Amygdala (tissue), 56 donors: Measurements from ENCODE around the gene PSMC1.
A peak's percentile ranks its signal among the peaks of the same experiment; 100 is the strongest.

Experiments used
- DNase-seq, 56 donors: peaks; one replicate each; lab custom pipeline; 2025; lab: John Stamatoyannopoulos, UW

The PSMC1 gene

DNA sequence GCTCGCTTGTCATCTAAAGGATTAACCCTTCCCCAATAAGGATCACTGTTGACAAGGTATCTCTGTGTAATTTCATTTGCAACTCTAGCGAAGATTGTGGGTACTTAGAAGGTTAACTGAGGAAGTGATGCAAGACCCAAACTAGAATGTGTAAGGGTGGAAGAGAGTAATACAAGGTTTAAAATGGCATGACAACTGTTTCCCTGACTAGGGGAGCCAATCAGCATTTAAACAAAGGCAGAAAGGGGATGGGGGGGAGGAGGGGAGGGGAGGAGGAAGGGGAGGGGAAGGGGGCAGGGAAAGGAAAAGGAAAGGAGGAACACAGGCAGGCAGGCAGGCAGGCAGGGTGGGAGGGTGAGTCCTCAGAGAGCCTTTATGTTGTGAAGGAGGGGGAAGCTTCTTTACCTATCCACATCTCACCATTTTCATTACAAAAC is 44.3 kb downstream of the PSMC1 start:
- DNase-seq, result peak in 1 of 56 donors; percentile 13

DNA sequence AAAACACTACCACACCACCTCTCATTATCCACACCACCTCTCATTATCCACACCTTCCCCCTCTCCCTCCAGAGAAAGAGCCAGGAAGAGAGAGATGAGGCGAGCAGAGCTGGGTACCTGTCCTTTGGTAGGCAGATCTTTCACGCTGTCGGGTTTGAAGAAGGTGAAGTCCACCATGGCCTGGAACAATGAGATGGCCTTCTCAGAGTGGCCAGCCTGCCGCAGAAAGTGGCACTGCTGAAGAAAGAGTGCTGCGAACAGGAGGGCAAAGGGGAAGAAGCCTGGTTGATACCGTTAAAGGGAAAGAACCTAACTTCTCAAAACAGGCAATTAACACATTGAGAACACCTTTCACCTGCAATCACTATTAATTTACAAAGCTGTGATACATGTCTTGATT is 44.8 kb downstream of the PSMC1 start:
- peak in 1 of 56 donors; percentile 9 for DNase-seq

- DNase-seq, result peak in 1 of 56 donors; percentile 53
Observed at GRCh38 chr14:90301668-90302090, 45.3 kb downstream of the PSMC1 start.

GRCh38 chr14:90302529-90303303 is 46.4 kb downstream of the PSMC1 start:
- no peak for DNase-seq

- no peak for DNase-seq
Observed at GRCh38 chr14:90303473-90303872, 47.1 kb downstream of the PSMC1 start.

- DNase-seq, result no peak
Observed at GRCh38 chr14:90304502-90304901, 48.1 kb downstream of the PSMC1 start.

GRCh38 chr14:90305176-90305601 is 48.8 kb downstream of the PSMC1 start:
- DNase-seq, result no peak

DNA sequence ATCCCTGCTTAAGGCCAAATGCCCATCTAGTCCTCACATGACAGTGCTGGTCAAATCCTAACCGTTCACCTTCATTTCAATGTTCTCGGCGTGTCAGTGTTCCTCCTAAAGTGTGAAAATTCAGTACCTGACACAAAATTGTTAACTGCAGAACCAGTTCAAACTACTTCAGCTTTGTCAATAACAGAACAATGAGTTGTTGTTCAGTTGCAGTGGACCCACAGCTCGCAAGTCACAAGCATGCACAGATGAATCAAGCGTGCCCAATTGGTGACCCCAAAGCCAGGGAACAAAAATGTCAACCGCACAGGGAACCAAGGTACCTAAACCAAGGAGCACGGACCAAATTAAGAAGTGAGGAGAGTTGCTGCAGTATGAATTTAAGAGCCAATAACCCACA is 52.2 kb downstream of the PSMC1 start:
- DNase-seq, result peak in 5 of 56 donors; percentile 16 to 32 (median 25)

DNA sequence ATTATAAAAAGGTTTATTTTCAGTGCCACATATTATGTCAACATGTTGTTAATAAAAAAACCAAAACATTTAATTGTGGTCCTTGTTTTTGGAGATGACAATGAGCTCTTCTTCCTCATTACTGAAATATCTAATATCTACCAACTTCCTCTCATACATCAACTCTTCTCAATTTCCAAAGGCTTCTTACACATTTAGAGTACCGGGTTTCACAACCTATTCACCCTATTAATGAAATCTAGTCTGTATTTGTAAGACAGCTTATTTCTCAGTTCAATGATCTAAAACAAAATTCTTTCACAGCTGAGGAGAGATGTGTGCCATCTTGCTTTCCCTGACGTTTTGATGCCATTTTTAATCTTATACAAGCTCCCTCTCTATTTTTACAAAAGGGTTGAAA is 60.9 kb downstream of the PSMC1 start:
- DNase-seq, result no peak

- DNase-seq, result no peak
Observed at GRCh38 chr14:90318016-90318415, 61.7 kb downstream of the PSMC1 start.

DNA sequence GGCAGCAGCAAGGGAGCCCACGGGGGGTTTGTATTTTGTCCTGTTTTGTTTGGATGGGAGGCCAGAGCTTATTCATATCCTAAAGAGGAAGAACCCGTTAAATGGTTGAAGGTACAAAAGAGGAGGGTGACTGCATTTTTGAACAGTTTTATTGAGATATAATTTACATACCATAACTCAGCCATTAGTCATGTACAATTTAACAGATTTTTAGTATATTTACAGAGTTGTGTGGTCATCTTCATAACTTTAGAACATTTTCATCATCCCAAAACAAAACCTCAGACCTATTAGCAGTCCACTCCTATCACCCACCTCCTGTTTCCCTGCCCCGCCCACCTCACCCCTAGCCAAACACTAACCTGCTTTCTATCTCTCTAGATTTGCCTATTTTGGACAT is 62.8 kb downstream of the PSMC1 start:
- no peak for DNase-seq

- no peak for DNase-seq
Observed at GRCh38 chr14:90319634-90320541, 63.5 kb downstream of the PSMC1 start.

DNA sequence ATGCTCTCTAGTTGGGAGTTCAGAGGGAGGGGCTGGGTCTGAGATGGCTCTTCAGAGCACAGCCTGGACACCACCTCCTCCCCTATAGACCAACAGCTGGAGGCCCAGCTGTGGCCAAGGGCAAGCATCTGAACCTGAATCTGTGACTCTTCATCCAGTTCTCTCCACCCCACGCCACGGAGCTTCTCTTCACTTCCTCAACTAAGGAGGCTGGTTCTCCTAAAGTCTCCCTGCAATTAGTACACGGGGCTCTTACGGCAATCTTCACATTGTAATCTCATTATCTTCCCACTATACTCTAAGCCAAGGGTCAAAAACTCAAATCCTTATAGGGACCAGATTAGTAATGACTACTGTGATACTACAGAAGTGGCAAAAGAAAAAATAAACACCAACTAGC is 65.5 kb downstream of the PSMC1 start:
- no peak for DNase-seq
